GM12878 (cell line): ENCODE measurements around the gene PPP6R2.

Experiments used
- HDAC6 ChIP-seq: fragments of 200-600 bp; sonication (generic); IDR thresholded peaks from one replicate; pipeline ENCODE4 v1.8.0; 2017; ENCODE audit warnings: antibody characterized with exemption; ENCODE audit not compliant: unreplicated experiment
- SP1 ChIP-seq: IDR thresholded peaks from one replicate; pipeline ENCODE4 v1.6.1; 2011; ENCODE audit warnings: low read depth, low read length
- TCF12 ChIP-seq: IDR thresholded peaks from 2 replicates; pipeline ENCODE4 v1.6.1; 2011; ENCODE audit warnings: low read depth, mild to moderate bottlenecking, low read length

DNA sequence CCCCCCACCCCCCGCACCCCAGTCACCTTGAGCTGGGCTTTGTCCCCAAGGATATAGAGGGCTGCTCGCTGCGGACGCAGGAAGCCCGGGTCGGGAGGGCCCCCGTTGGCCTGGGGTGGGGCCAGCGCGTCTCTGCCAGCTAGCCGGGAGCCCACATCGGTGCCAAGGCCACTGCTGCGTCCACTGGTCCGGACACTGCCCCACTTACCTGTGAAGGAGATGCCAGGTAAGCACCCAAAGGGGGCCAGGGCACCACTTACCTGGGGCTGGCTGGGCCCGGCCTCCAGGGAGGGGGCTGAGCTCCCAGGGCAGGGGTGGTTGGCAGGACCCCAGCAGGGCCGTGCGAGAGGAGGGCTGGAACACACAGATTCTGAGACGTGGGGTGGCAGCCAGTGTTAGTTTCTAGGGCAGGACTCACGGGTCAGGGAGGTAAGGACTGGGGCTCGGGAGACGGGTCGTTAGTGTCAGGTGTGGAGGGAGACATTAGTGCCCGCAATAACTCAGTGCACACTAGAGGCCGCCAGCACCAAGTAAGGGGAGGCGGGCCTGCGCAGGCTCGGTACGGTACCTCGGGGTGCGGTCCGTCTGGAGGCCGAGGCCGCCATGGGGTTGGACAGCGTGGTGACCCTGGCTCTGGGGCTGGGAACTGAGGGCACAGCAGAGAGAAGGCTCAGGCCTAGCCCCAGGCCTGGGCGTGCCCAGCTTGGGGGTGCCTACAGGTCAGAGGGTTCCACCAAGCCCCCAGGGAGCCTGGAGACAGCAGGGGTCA lies 113.5 kb downstream of the PPP6R2 start:
- TF ChIP-seq TCF12: no peak
- no peak for TF ChIP-seq HDAC6
- no peak for TF ChIP-seq SP1
